ENCODE data around the gene XKR3.
"Not testable (repeated sequence)": the region's sequence is repeated elsewhere in the genome, so short reads cannot be mapped to it uniquely, and the experiment has no call there.

Gene XKR3

DNA sequence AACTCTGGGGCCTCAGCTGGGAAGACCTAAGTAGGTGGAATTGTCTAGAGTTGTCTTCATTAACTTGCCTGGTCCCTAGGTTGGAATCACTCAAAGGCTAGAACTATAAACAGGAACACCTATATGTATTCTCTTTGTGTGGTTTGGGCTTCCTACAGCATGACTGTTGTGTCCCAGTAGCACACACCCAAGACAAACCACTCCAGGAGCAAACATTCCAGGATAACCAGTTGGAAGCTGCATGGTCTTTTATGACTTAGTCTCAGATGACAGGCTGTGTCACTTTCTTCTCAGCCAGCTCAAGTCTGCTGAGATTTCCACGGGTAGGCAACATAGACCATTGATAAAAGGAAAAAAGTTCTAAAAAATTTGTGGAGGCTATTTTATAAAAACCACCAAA, 90.9 kb downstream of the XKR3 start:
- H3K27ac ChIP-seq; intact Hi-C loops (cut with DNase I; ENCODE audit: low total_unique reads): not testable (repeated sequence)

More for the DNA sequence above, 90.9 kb downstream of the XKR3 start:
- H3K36me3 ChIP-seq, H3K27me3 ChIP-seq, DNase-seq, H3K9me3 ChIP-seq, H3K4me3 ChIP-seq, H3K4me1 ChIP-seq: not testable (repeated sequence)
